Endometrium (tissue), 2 donors: Measurements from ENCODE around the gene KCTD19.

Experiments used
- FAIRE-seq: peaks from 2 replicates; lab custom pipeline; 2012; peaks lifted over from hg19 to GRCh38; lab: Jason Lieb, UNC
- donor health status: control.
- donor health status: control.

Gene KCTD19

GRCh38 chr16:67258161-67258835 lies 68.2 kb downstream of the KCTD19 start:
- FAIRE-seq: no peak

GRCh38 chr16:67257486-67258160 lies 68.9 kb downstream of the KCTD19 start:
- FAIRE-seq: no peak

DNA sequence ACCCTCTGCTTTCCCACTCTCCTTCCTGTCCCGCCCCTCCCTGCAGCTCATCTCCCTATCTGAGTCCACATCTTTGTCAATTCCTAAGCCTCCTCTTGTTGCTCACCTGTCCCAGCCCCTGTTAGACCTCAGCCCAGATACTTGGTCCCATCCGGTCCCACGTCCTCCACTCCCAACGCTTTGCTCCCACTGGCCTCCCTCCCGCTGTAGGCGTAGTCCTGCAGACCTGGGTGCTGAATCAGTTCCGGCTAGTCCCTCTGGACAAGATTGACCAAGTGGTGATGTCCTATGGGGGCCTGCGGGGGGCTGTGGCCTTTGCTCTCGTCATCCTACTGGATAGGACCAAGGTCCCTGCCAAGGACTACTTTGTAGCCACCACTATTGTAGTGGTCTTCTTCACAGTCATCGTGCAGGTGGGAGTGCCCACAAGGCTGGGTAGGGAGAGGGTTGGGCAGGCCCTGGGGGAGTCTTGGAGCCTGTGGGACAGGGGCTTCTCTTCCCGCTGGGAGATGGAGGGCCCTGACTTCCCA lies 69.8 kb downstream of the KCTD19 start:
- FAIRE-seq: no peak

DNA sequence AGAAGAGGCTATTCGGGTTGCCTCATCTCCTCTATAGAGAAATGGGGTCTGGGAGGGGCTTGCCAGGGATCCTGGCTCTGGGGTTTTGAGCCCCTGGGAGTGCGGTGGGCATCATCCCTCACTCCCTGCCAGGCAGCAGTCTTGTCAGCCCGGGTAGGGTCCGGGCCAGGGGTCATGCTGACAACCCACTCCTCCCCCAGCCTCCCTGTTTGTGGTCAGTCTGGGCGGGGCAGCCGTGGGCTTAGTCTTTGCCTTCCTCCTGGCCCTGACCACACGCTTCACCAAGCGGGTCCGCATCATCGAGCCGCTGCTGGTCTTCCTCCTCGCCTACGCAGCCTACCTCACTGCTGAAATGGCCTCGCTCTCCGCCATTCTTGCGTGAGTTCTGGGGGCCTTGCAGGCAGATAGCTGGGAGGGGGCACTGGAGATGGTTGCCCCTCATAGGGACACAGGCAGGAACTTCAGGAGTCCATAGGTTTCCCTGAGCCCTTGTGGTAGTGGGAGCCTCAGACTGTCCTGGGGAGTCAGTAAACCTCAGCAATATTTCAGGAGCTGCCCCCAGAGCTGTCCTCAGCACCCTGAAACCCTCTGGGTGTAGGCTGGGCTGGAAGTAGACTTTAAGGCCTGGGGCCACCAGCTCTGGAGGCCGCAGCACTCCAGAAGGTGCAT lies 70.9 kb downstream of the KCTD19 start:
- no peak for FAIRE-seq

GRCh38 chr16:67254801-67255552 lies 71.6 kb downstream of the KCTD19 start:
- no peak for FAIRE-seq

- FAIRE-seq: no peak
Observed at GRCh38 chr16:67252609-67253497, 73.7 kb downstream of the KCTD19 start.

DNA sequence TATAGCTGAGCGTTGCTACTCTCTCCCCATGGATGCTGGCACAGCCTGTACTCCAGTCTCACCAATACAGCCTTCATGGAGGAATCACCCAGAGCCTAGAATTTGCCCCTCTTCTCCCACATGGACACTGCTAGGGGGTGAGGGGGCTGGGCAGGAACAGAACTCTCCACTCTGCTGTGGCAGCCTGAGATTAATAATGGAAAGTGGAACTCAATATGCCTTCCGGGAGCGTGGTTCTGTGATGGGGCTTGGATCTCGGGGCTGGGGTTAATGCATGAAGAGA lies 76.6 kb downstream of the KCTD19 start:
- FAIRE-seq: no peak

DNA sequence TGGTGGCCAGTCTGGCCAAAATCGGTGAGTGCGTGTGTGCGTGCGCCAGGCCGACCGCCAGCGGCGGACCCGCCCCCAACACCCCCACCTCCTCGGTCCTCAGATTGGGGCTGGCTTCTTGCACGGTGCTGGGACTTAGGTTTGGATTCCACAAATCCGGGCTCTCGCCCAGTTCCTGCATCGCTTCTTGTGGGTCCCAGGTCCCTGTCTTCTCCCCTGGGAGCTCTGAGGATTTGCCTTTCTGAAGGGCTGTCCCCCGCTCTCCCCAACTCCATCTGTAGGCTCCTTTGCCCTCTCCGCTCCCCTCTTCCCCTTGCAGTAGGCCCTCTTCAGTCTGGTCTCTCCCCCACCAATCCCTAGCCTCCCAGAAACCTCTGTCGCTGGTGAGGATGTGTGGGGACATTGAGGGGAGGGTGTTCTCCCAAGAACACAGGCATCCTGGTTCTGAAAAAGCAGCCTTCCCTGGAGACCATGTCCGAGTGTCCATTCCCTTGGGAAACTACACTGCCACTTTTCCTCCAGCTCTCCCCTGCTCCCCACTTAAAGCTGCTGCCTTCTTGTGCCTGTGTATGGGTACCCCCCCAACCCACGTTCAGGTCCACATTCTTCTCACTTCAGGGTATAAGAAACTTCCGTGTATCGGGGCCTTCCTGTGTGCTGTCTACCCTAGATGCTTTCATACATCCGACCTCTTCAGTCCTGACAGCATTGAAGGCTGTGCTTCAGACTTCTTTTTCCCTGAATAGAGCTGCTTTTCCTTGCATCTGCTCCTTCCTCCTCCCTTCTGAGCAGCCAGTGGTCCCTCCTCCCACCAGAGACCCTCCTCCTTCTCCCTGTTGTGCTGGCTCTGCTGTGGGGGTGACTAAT lies 77.1 kb downstream of the KCTD19 start:
- no peak for FAIRE-seq

GRCh38 chr16:67248401-67249177 lies 78.0 kb downstream of the KCTD19 start, which contains the start of gene SLC9A5:
Gene SLC9A5 (plus strand): TSS chr16:67248979. CDS start chr16:67249015, 36 bp downstream.
- no peak for FAIRE-seq

DNA sequence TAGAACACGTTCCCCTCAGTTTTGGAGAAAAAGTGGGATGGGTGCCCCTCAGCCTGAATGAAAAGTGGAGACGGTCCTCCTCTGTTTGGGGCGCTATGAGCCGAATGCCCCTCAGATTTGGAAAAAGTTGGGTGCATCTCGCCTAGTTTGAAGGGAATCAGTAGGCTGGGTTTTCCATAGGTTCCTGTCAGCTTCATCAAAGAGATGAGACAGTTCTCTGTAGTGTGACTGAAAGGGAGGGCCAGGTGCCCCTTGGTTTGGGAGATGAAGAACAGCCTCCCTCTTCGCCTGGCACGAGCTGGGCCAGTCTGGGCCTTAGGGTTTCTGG lies 78.5 kb downstream of the KCTD19 start:
- no peak for FAIRE-seq

- peak; percentile 84 for FAIRE-seq
Observed at GRCh38 chr16:67247192-67248072, 79.1 kb downstream of the KCTD19 start, which contains the start of gene FHOD1. Gene FHOD1 (minus strand): TSS chr16:67247481. CDS start chr16:67247410, 71 bp downstream.

GRCh38 chr16:67246756-67247191 lies 79.8 kb downstream of the KCTD19 start:
- FAIRE-seq: no peak

- no peak for FAIRE-seq
Observed at GRCh38 chr16:67246081-67246755, 80.3 kb downstream of the KCTD19 start.

- FAIRE-seq: no peak
Observed at GRCh38 chr16:67245674-67246080, 80.9 kb downstream of the KCTD19 start.

DNA sequence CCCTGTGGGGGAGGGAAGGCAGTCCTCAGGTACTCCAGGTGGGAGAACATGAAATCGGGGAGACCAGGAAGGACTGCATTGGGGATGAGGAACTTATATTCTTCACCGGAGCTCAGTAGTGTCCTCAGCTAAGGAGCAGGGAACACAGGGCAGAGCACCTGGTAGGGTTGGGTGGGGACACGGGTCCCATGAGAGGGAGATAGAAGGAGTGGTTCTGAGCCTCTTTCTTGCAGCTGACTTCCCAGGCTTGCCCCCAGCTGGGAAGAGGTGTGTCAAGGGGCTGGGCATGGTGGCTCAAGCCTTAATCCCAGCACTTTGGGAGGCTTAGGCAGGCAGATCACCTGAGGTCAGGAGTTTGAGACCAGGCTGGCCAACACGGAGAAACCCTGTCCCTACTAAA lies 81.4 kb downstream of the KCTD19 start:
- FAIRE-seq: no peak

- no peak for FAIRE-seq
Observed at GRCh38 chr16:67244387-67245185, 82.0 kb downstream of the KCTD19 start.

GRCh38 chr16:67243481-67243880 lies 83.1 kb downstream of the KCTD19 start:
- FAIRE-seq: no peak
